ENCODE results near the gene TAF1B.

The TAF1B gene

DNA sequence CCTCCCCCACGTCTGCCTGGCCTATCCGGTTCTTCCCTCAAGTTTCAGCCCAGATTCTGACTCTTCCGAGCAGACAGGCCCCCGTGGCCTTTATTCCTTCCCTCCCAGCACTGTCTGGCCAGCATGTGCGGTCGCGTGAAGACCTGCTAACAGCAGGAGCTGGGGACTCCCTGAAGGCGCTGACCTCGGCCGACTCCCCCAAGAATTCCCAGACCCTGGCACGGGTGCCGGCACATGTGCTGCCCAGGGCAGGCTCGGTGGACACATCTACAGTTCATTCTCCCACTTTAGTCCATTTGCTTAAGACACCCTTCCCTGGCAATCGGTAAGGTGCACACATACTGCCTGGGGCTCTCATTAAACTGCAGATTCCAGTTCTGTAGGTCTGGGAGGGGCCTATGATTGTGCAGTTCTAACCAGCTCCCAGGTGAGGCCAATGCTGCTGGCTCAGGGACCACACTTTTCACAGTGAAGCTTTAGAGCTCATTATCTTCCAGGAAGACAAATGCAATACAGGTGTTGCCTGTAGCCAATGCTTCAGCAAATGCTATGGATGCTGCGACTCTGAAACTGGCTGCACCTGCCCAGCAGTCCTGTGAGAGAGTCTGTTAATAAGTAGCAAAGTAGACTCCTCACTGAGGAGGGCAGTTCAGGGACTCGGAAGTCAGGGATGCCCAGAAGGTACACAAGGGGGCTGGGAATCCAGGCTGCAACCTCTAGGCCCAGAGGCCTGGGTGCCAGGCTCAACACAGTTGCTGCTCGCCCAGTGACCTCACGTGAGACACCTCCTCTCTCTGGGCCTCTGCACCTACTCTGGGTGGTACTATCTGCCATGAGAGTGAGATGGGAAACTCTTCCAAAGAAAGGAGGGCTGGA, 45.4 kb upstream of the TAF1B start:
- DNase-seq (ENCODE audit: low read depth): no peak
- TF ChIP-seq, protein P1, sequence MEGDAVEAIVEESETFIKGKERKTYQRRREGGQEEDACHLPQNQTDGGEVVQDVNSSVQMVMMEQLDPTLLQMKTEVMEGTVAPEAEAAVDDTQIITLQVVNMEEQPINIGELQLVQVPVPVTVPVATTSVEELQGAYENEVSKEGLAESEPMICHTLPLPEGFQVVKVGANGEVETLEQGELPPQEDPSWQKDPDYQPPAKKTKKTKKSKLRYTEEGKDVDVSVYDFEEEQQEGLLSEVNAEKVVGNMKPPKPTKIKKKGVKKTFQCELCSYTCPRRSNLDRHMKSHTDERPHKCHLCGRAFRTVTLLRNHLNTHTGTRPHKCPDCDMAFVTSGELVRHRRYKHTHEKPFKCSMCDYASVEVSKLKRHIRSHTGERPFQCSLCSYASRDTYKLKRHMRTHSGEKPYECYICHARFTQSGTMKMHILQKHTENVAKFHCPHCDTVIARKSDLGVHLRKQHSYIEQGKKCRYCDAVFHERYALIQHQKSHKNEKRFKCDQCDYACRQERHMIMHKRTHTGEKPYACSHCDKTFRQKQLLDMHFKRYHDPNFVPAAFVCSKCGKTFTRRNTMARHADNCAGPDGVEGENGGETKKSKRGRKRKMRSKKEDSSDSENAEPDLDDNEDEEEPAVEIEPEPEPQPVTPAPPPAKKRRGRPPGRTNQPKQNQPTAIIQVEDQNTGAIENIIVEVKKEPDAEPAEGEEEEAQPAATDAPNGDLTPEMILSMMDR (IDR thresholded peaks at IDR 0.05; ENCODE audit: insufficient read depth, low read depth, low read length, missing control alignments): no peak
- no peak overlapping the region for H3K4me3 ChIP-seq (ENCODE audit: low read depth, low read length)

DNA sequence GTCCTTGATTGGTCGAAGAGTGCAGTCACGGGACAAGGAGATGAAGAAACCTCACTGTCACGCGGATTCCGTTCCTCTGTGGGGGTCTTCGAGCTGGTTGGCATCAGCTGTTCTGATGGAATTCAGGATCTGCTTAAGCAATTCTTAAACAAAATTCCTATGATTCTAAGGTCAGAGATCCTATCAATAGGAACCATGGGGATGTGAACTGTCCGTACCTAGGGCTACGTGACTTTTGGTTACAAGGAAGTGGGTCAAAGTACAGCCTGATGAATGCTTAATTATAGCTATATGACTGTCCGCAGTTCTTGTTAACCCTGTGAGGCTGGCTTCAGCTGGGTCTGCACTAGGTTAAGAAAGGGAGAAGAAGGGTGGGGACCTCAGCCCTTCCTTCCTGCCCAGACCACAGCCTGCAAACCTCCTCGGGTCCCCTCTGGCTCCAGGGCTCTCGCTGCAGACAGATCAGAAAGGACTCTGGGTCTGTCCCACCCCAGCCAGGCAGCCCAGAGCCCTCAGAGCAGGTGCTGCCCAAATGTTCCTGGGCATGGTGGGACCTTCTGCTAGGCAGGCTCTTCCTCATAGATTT, 44.2 kb upstream of the TAF1B start:
- TF ChIP-seq, protein P1 (IDR thresholded peaks at IDR 0.05; ENCODE audit: insufficient read depth, low read depth, low read length, missing control alignments): no peak
- DNase-seq (ENCODE audit: low read depth): peak; percentile 64
- no peak overlapping the region for H3K4me3 ChIP-seq (ENCODE audit: low read depth, low read length)

DNA sequence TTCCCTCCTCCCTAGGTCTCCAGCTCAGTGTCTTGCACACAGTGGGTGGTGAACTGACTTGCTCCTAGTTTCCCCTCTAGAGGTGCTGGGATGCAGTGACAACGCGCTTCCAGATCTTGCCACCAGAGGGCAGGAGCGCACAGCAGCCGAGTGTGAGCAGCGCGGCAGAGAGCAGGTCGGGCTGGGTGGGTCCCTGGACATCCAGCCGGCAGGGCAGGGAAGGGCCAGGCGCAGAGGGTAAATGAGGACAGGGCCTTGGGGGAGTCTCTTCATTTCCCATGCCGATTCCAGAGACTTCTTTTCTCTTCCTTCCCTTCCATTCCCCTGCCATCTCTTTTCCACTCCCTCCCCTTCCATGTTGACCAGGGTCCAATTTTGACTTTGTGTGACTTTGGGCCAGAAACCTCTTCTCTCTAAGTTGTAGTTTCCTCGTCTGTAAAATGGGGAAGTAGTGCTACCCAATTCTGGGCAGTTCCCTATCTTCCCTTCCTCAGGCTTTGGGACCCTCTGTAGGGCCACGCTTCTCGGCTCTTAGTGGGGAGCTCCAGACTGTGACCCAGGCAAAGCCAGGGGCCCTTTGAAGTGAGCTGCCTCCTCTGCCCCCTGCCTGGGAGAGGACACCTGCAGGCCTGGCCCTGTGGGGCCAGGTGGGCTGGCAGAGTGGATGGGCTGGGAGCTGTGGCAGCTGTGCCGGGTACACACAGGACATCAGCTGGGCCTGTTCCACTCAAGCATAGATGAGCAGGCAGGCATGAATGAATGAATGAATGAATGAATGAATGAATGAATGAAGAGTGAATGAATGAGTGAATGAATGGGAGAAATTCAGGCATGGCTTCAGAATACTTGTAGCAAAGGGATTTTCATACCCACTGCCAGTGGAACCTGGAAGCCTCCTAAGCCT, 43.3 kb upstream of the TAF1B start:
- no peak overlapping the region for H3K4me3 ChIP-seq (ENCODE audit: low read depth, low read length)

DNA sequence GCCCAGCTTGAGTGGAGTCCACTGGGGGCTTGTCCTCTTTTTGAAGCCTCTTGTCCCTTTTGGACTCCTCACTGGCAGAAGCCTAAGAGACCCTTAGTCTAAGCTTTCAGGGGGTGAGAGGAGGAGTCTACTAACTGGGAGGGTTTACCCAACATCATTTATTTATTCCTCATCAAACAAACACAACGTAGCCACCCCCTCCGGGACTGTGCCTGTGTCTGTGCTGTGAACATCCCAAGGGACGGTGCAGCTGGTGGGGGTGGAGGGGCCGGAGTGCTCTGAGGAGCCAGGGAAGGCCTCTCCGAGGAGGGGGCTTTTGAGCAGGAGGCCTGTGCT, 42.7 kb upstream of the TAF1B start:
- DNase-seq (ENCODE audit: low read depth): no peak
- TF ChIP-seq, protein P1 (IDR thresholded peaks at IDR 0.05; ENCODE audit: insufficient read depth, low read depth, low read length, missing control alignments): no peak
- no peak overlapping the region for H3K4me3 ChIP-seq (ENCODE audit: low read depth, low read length)

More for the DNA sequence above, 43.3 kb upstream of the TAF1B start:
- DNase-seq (ENCODE audit: low read depth): peak; percentile 86
- TF ChIP-seq, protein P1 (IDR thresholded peaks at IDR 0.05; ENCODE audit: insufficient read depth, low read depth, low read length, missing control alignments): peak; percentile 99

DNA sequence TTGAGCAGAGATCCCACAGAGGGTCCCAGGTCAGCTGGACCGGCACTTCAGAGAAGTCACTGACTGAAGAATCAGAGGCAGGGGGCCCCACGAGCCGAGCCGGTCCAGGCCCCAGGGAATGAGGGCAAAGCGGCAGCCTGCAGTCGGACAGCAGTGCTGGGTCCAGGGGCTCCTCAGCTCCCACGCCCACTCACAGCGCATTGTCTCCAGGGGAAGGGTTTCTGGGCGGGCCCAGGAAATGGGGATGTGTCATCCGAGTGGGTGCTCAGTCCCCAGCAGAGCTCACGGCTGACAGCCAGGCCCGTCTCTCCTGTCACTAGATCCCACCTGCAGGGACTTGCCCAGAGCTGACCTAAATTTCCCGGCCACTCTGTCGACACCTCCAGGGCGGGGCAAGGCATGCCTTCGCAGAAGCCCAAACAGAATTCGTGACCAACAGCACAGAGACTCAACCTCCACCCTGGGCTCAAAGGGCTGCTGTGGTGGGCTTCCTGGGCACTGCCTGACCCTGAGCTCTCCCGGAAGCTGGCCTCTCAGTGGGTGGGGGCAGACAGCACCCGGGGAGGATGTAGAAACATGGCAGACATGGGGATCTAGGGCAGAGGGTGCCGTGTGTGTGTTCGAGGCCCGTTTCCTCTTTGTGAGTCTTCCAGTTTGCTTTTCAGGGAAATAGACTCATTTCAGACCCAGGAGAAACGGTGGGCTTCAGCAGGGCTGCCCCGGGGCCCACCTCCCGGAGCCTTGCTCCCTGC, 42.1 kb upstream of the TAF1B start:
- TF ChIP-seq, protein P1 (IDR thresholded peaks at IDR 0.05; ENCODE audit: insufficient read depth, low read depth, low read length, missing control alignments): no peak
- H3K4me3 ChIP-seq (ENCODE audit: low read depth, low read length): no peak overlapping the region
- DNase-seq (ENCODE audit: low read depth): peak; percentile 68

DNA sequence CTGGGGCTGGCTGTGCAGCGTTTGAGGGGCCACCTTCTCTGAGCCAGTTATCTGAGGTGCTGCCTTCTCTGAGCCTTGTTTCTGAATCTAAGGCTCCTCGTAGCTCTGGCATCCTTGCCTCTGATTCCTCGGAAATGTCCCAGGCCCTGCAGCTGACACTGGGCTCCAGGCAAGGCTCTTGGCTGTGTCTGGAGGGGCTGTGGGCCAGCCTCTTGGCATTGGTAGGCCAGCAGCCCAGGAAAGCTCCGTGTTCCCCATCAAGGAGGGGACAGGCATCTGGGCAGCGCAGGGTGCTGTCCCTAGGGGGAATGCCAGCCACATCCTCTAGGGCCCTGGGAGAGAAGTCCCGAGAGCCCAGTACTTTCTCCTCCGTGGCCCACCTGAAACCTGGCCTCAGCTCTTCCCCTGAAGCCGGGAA, 40.7 kb upstream of the TAF1B start:
- H3K4me3 ChIP-seq (ENCODE audit: low read depth, low read length): no peak overlapping the region
- TF ChIP-seq, protein P1 (IDR thresholded peaks at IDR 0.05; ENCODE audit: insufficient read depth, low read depth, low read length, missing control alignments): no peak
- DNase-seq (ENCODE audit: low read depth): no peak

Measured in GM12865 (cell line).